ENCODE data around the gene DLG2. TPM values are rescaled to one million over a fixed set of nuclear protein-coding genes. Genes with fewer than 3 reads are reported as not detected.

DLG2 gene
- total and polyA plus RNA-seq, 9 of the 15 experiments (the other 6 are each of a cell fraction or from before 2014, with no cell fraction given): 0.52 to 1.6 (median 0.95) TPM

- no TSS peak for BruUV-seq (replicated peaks)
- H3K79me2 ChIP-seq (ENCODE audit: control insufficient read depth, insufficient read depth, low read length): no peaks in the 10 kb centered on the region
- H3K27ac ChIP-seq (ENCODE audit: extremely low read depth, low read depth, low read length): no peak overlapping the region
- no peaks in the 10 kb centered on the region for H3K9me1 ChIP-seq (ENCODE audit: control insufficient read depth, insufficient read depth, low read length)
- H3K27me3 ChIP-seq (ENCODE audit: control insufficient read depth in 2 of 2, insufficient read depth in 2 of 2, low read length in 2 of 2): no peaks in the 10 kb centered on the region
- POLR2A ChIA-PET: interaction anchor here (0.6 kb wide), 1 partner anchor 29 kb away, joined by 3 read pairs; no protein-coding TSS in a partner anchor
- DNase-seq (ENCODE audit: extremely low read depth in 1 of 4, low spot score in 3 of 4) (no peak), FAIRE-seq (no peak), ATAC-seq (no peak)
- no peaks in the 10 kb centered on the region for H4K20me1 ChIP-seq (replicated peaks; ENCODE audit: control insufficient read depth, insufficient read depth, low read length)
- CTCF ChIA-PET (ENCODE audit: low intra/inter-chr PET ratio): no interaction called here
- no peak overlapping the region for H3K4me2 ChIP-seq (ENCODE audit: insufficient read depth, low read length)
- H3K4me3 ChIP-seq: no peak overlapping the region
- H2AFZ ChIP-seq (ENCODE audit: low read depth, low read length): no peak overlapping the region
- in situ Hi-C loops (cut with MboI): no loop called here
- no peaks in the 10 kb centered on the region for H3K9me3 ChIP-seq (replicated peaks; ENCODE audit: control insufficient read depth, insufficient read depth, low read depth, low read length)
- H3K36me3 ChIP-seq (ENCODE audit: control insufficient read depth, insufficient read depth, low read length): no peaks in the 10 kb centered on the region
- H3K9ac ChIP-seq (ENCODE audit: insufficient read depth in 1 of 2, low read depth in 2 of 2, low read length in 2 of 2): no peak overlapping the region
- TF ChIP-seq E2F5 (CRISPR knock-in tag; IDR thresholded peaks at IDR 0.05) (no peak), ZNF511 (CRISPR knock-in tag; IDR thresholded peaks at IDR 0.05) (no peak), ETS1 (conservative IDR thresholded peaks at IDR 0.05; ENCODE audit: control insufficient read depth, low read depth, low read length) (no peak), CREBBP (IDR thresholded peaks at IDR 0.05; ENCODE audit: low read depth, low read length) (no peak), MTA1 (IDR thresholded peaks at IDR 0.05; ENCODE audit: borderline replicate concordance) (no peak), SIX5 (IDR thresholded peaks at IDR 0.05; ENCODE audit: borderline replicate concordance in 1 of 2, insufficient read depth in 1 of 2, low read depth in 1 of 2, low read length in 2 of 2) (no peak), ZNF764 (CRISPR knock-in tag; IDR thresholded peaks at IDR 0.05; ENCODE audit: low read depth) (no peak), HOMEZ (CRISPR knock-in tag; IDR thresholded peaks at IDR 0.05) (no peak), ZNF639 (CRISPR knock-in tag; conservative IDR thresholded peaks at IDR 0.05 in 1 of 2, IDR thresholded peaks at IDR 0.05 in 1 of 2) (no peak), MYNN (IDR thresholded peaks at IDR 0.05) (no peak), MYNN (CRISPR knock-in tag; IDR thresholded peaks at IDR 0.05) (no peak), ZNF431 (CRISPR knock-in tag; IDR thresholded peaks at IDR 0.05) (no peak), ZNF224 (CRISPR knock-in tag; IDR thresholded peaks at IDR 0.05) (no peak), BHLHE40 (IDR thresholded peaks at IDR 0.05; ENCODE audit: low read length) (no peak), U2AF2 (optimal IDR thresholded peaks at IDR 0.05; ENCODE audit: low read depth, low read length) (no peak), POLR3G (IDR thresholded peaks at IDR 0.05; ENCODE audit: extremely low read depth, insufficient read length, insufficient replicate concordance) (no peak), ATF1 (CRISPR knock-in tag; IDR thresholded peaks at IDR 0.05) (no peak), ATF1 (tag; IDR thresholded peaks at IDR 0.05) (no peak), DIDO1 (tag; IDR thresholded peaks at IDR 0.05; ENCODE audit: low read depth) (no peak), CAMTA2 (CRISPR knock-in tag; conservative IDR thresholded peaks at IDR 0.05) (no peak)
- intact Hi-C loops (cut with micrococcal nuclease): no loop called here
- H3K4me1 ChIP-seq (replicated peaks in 1 of 2; ENCODE audit: control insufficient read depth in 2 of 2, insufficient read depth in 2 of 2, low read length in 2 of 2): no peaks in the 10 kb centered on the region
Measured at GRCh38 chr11:84626256-84626655, 1000.9 kb downstream of the DLG2 start.

Data from K562 (cell line).